ENCODE results near the gene LIAS. TPM values are rescaled to one million over a fixed set of nuclear protein-coding genes. Genes with fewer than 3 reads are reported as not detected.

LIAS gene
- total and polyA plus RNA-seq, 2 of the 13 experiments (the other 11 are each of a cell fraction or from before 2014, with no cell fraction given) = 16.0 to 16.6 TPM

- 0 out of 2 replicates have a peak, but pooled peaks have one; percentile 23 for TF ChIP-seq HNF1B (CRISPR knock-in tag; IDR thresholded peaks at IDR 0.05)
- no peak for TF ChIP-seq ZNF30 (CRISPR knock-in tag; IDR thresholded peaks at IDR 0.05)
- no peak for TF ChIP-seq RAD51 (IDR thresholded peaks at IDR 0.05; ENCODE audit: borderline replicate concordance)
- TF ChIP-seq, protein P1, sequence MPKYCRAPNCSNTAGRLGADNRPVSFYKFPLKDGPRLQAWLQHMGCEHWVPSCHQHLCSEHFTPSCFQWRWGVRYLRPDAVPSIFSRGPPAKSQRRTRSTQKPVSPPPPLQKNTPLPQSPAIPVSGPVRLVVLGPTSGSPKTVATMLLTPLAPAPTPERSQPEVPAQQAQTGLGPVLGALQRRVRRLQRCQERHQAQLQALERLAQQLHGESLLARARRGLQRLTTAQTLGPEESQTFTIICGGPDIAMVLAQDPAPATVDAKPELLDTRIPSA (CRISPR knock-in tag; IDR thresholded peaks at IDR 0.05; ENCODE audit: borderline replicate concordance) = no peak
- no peak for TF ChIP-seq PCBP2 (optimal IDR thresholded peaks at IDR 0.05; ENCODE audit: low read depth, low read length, poor library complexity, severe bottlenecking)
- no peak for TF ChIP-seq ZNF577 (CRISPR knock-in tag; IDR thresholded peaks at IDR 0.05; ENCODE audit: borderline replicate concordance, low read depth)
- no peak; the same call in 1 of the 2 replicates for TF ChIP-seq ZNF746 (CRISPR knock-in tag; IDR thresholded peaks at IDR 0.05)
- TF ChIP-seq ZNF770 (CRISPR knock-in tag; IDR thresholded peaks at IDR 0.05) = no peak
- no peak for TF ChIP-seq ZMYM2 (CRISPR knock-in tag; IDR thresholded peaks at IDR 0.05)
- TF ChIP-seq HOXA5 (CRISPR knock-in tag; IDR thresholded peaks at IDR 0.05) = no peak
- TF ChIP-seq ZNF564 (CRISPR knock-in tag; IDR thresholded peaks at IDR 0.05) = no peak
- TF ChIP-seq NR2F1 (CRISPR knock-in tag; IDR thresholded peaks at IDR 0.05) = no peak
- TF ChIP-seq GABPA (IDR thresholded peaks at IDR 0.05; ENCODE audit: low read depth, low read length) = no peak
- no peak for TF ChIP-seq GABPA (CRISPR knock-in tag; IDR thresholded peaks at IDR 0.05; ENCODE audit: low read depth)
- no peak for TF ChIP-seq RBAK (CRISPR knock-in tag; IDR thresholded peaks at IDR 0.05)
- TF ChIP-seq, protein P2, sequence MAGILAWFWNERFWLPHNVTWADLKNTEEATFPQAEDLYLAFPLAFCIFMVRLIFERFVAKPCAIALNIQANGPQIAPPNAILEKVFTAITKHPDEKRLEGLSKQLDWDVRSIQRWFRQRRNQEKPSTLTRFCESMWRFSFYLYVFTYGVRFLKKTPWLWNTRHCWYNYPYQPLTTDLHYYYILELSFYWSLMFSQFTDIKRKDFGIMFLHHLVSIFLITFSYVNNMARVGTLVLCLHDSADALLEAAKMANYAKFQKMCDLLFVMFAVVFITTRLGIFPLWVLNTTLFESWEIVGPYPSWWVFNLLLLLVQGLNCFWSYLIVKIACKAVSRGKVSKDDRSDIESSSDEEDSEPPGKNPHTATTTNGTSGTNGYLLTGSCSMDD (CRISPR knock-in tag; IDR thresholded peaks at IDR 0.05) = no peak
- 0 out of 2 replicates have a peak, but pooled peaks have one; percentile 26 for TF ChIP-seq IRF2 (CRISPR knock-in tag; IDR thresholded peaks at IDR 0.05)
- TF ChIP-seq ZNF788 (CRISPR knock-in tag; IDR thresholded peaks at IDR 0.05; ENCODE audit: borderline replicate concordance) = no peak
- no peak for TF ChIP-seq AKAP8 (CRISPR knock-in tag; IDR thresholded peaks at IDR 0.05)
- TF ChIP-seq TEAD2 (CRISPR knock-in tag; IDR thresholded peaks at IDR 0.05) = no peak
- TF ChIP-seq SP140L (CRISPR knock-in tag; IDR thresholded peaks at IDR 0.05; ENCODE audit: borderline replicate concordance) = no peak
- TF ChIP-seq GATAD1 (CRISPR knock-in tag; IDR thresholded peaks at IDR 0.05) = no peak
- TF ChIP-seq, protein P3, sequence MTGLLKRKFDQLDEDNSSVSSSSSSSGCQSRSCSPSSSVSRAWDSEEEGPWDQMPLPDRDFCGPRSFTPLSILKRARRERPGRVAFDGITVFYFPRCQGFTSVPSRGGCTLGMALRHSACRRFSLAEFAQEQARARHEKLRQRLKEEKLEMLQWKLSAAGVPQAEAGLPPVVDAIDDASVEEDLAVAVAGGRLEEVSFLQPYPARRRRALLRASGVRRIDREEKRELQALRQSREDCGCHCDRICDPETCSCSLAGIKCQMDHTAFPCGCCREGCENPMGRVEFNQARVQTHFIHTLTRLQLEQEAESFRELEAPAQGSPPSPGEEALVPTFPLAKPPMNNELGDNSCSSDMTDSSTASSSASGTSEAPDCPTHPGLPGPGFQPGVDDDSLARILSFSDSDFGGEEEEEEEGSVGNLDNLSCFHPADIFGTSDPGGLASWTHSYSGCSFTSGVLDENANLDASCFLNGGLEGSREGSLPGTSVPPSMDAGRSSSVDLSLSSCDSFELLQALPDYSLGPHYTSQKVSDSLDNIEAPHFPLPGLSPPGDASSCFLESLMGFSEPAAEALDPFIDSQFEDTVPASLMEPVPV (CRISPR knock-in tag; IDR thresholded peaks at IDR 0.05) = peak; percentile 58; the same call in 1 of the 2 replicates
These were observed 29.2 kb upstream of the LIAS start (continued) for GRCh38 chr4:39429476-39430334.

Data from HepG2 (cell line).